GM12872 (cell line): ENCODE data around the gene E2F1.

ENCODE experiments used
- CTCF ChIP-seq: IDR thresholded peaks from 3 replicates; pipeline ENCODE4 v1.5.1; 2011; ENCODE audit warnings: low read depth, mild to moderate bottlenecking, low read length, moderate library complexity; ENCODE audit not compliant: insufficient read depth

E2F1 gene

DNA sequence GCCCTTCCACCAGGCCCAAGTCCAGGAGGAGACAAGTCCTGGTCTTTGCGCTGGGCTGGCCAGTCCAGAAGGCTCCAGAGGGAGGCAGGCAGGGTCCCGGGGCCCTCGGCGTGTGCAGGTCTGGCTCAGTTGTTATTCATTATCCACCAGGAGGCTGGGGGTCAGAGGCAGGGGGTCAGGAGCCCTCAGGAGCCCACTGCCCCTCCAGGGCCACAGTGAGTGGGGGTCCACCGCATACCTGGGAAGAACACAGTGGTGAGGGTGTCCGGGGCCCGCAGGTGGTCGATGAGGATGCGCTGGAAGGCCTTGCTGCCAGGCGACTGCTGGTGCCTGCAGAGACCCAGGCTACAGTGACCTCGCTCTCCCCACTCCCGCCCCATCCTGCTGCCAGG lies 28.5 kb downstream of the E2F1 start:
- no peak for TF ChIP-seq CTCF

DNA sequence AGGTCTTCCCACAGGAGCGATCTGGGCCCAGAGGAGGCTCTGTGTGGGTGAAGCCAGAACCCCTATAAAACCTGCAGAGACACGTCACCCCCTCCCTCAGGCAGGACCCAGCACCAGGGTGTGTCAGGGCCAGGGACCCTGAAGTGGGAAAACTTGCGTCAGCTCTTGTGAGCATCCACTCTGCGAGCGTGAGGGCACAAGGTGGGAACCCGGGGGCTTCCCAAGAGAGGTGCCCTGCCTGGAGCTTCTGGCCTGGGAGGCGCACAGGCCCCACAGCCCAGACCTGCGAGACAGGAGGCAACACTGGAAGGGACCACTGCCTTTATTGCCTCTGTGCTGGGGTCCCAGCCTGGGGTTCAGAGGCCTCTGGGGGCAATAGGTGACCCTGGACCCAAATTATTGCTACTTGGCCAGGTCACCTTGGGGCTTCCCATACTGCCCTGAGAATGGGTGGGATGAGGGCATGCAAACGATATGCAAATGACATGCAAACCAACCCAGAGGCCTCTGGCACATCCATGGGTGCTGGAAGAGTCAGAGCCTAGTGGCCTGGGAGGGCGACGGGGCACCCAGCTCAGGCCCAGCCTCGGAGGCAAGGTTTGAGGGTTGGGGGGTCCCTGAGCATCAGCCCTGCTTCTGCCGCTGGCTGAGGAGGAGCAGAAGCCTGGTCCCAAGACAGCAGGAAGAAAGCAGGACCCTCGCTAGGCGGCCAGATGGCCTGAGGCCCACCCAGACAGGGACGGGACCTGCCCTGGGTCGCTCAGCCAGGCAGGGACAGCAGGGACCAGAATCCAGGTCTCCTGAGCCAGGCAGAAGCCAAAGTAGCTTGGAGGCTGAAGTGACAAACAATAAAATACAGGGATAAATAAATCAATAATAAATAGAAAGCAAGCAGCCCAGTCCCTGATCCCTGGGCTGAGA lies 29.1 kb downstream of the E2F1 start:
- TF ChIP-seq CTCF: no peak

GRCh38 chr20:33656010-33656782 lies 30.0 kb downstream of the E2F1 start:
- no peak for TF ChIP-seq CTCF

- TF ChIP-seq CTCF: no peak
These were observed 31.0 kb downstream of the E2F1 start for GRCh38 chr20:33655164-33655563.

DNA sequence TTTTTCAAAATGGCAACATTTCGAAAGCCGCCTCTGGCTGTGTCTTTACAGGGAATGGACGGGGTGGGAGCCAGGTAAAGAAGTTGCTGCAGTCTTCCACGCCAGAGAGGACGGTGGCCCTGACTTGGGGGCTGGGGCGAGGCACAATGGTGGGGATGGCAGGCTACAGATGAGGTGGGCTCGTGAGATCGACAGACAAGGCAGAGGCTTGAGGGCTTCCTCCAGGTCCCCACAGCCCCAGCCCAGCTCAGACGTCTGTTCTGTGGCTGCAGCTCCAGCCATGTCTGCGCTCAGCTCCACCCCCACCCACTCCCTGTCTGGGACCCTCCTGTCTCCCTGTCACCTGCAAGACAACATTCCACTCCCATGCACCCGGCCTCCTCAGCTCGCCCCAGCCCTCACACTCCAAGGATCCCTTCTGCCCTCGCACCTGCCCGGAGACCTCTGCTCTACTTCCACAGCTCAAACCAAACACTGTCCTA lies 31.5 kb downstream of the E2F1 start:
- TF ChIP-seq CTCF: no peak

DNA sequence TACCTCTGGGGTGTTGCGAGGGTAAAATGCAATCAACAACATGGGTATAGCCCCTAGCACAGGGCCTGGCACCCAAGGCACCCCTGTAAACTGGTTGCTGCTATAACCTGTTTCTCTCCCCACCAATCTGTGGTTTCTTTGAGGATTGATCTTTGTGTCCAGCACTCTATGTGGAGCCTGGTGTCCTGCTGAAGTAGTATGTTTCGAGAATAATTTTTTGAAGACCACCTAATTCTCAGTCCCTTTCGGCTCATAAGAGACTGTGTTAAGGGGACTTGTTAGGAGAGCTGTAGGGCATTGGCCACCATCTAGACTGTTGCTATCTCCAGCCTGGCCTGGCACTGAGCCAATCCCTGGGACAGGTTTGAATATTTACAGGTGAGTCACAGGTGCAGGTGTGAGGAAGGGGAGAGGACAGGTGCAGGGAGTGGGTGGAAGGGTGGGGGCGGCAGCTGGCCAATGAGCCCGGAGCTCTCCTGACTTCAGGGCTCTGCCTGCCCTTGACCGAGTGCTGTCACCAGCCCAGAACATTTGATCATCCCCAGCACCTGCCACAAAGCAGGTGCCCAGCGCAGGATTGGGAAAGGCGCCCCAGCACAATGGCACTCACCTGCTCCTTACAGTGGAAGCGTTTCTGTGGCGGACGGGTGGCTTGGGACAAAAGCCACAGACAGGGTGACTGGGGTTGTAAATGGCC lies 32.1 kb downstream of the E2F1 start:
- TF ChIP-seq CTCF: no peak
